Brain pericyte (primary cell): ENCODE measurements around the gene SWSAP1.
"Not testable (repeated sequence)": the region's sequence is repeated elsewhere in the genome, so short reads cannot be mapped to it uniquely, and the experiment has no call there.

Experiments
- DNase-seq: peaks from one replicate; pipeline ENCODE4 v3.0.0-alpha.2; 2012; ENCODE audit warnings: low read depth, low spot score

The SWSAP1 gene

DNA sequence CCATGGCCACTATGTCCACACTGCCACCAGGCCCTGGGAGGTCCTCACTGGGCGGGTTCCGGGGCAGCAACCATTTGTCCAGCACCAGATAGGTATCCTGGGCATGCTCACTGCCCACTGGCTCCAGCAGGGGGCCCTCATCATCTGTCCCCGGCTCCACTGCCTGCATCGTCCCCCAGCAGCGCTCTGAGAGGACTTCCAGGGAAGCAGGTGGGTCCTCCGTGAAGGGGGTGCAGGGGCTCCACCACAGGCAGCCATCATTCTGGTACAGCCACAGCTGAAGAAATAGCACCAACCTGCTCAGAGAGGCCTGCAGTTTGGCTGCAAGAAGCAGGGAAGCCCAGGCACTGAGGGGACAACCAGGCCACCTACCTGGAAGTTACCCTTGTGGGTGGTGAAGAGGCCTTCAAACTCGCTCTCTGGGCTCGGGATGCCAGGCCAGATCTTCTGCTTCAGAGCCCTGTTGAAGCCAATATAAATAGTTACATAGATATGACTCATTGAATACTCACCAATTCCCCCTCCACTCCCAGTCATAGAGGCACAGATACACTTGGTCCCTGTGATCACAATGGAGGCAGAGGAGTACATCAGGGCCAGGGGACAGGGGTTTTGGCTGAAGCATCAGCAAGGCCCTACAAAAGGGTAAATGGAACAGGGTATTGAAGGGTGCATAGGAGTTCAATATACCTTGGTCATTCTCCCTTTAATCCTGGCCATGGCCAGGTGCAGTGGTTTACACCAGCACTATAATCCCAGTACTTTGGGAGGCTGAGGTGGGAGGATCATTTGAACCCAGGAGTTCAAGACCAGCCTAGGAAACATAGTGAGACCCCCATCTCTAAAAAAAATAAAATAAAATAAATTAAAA, 4.1 kb downstream of the SWSAP1 start:
- DNase-seq: no peak

DNA sequence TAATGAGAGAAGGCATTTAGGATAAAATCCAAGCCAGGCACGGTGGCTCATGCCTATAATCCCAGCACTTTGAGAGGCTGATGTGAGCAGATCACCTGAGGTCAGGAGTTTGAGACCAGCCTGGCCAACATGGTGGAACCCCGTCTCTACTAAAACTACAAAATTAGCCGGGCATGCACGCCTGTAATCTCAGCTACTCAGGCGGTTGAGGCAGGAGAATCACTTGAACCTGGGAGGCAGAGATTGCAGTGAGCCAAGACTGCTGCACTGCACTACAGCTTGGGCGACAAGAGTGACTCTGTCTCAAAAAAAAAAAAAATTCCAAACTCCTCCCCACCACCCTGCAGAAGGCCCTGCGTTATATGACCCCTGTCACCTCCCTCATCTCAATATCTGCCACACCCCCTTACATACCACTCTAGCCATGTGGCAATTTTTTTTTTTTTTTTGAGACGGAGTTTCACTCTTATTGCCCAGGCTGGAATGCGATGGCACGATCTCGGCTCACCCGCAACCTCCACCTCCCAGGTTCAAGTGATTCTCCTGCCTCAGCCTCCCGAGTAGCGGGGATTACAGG, 4.9 kb downstream of the SWSAP1 start:
- DNase-seq: not testable (repeated sequence)

DNA sequence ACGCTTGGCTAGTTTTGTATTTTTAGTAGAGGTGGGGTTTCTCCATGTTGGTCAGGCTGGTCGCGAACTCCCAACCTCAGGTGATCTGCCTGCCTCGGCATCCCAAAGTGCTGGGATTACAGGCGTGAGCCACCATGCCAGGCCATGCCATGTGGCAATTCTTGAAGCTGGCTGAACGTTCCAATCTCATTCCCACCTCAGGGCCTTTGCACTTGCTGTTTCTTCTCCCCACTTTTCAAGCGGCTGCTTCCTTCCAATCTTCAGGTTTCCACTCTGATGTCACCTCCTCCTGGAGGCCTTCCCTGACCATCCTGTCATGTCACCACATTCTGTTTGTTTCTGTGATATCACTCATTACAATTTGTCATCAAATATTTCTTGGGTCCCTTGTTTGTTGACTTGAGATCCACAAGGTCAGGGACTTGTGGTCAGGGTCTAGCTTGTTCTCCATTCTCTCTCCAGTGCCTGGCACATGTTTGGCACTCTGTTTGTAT, 5.4 kb downstream of the SWSAP1 start:
- DNase-seq: no peak

DNA sequence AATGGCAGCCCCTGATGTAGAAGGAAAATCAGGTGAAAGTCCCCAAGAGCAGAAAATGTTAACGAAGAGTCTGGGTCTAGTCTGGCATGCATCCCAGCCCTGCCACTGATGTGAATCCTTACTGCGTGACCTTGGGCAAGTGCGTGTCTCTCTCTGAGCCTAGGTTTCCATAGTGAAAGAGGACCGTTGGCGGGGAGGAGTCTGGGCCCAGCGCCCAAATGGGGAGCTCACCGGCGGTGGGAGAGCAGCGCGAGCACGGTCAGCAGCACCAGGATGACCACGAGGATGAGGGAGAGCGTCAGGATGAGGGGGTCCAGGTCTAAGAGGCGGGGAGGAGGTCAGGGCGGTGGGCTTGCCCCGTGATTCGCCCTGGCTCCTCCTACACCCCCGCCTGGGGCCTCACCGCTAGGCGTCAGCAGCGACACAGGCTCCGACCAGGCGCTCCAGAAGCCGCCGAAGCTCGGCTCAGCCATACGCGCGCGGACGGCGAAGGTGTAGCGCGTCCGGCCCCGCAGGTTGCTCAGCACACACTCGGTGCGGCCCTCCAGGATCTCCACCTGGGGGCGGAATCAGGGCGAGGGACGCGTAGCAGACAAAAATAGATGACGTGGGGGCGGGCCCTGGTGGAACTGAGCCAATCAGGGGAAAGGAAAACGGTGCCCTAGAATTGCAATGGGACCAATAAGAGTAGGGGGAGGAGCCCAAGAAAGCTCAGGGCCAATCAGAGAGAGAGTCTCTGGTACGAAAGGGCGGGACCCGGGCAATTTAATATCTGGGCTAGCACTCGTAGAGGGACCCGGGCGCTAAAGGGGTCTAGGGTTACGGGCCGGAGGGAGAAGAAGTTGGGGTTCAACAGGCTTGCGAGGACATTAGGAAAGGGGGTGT, 6.4 kb downstream of the SWSAP1 start:
- DNase-seq: peak; percentile 73

DNA sequence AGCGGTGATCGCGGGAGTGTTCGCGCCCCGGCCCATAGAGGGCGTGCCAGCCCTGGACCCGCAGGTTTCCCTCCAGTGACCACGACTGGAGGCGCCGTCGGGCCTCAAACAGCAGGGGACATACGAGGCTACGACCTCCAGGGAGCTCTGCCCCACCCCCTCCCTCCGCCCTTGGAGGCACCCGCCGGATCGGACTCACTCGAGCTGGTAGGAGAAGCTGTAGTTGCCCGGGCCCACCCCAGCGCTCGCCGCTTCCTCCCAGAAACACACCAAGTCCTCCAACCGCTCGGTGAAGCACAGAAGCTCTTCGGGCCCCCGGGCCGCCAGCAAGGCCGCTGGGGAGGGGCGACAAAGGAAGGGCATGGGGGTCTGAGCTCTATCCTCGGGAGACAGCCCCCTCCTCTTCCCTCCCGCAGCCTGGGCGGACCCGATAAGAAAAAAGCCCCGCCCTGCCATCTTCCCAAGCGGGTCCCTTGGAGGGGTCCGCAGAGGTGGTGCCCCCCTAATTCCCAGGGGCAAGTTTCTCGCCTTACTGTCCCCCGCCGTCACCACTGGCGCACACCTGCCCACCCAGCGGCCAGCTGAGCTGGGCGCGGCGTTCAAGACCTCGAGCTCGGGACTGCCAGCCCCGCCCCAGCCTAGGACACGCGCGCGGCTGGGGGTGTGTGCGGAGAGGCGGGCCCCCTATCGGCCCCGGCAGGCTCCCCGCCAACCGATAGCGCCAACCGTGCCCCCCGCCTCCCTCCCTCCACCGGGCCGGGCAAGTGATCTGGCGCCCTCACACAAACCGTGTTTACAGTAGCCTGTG, 8.6 kb downstream of the SWSAP1 start:
- DNase-seq: no peak

DNA sequence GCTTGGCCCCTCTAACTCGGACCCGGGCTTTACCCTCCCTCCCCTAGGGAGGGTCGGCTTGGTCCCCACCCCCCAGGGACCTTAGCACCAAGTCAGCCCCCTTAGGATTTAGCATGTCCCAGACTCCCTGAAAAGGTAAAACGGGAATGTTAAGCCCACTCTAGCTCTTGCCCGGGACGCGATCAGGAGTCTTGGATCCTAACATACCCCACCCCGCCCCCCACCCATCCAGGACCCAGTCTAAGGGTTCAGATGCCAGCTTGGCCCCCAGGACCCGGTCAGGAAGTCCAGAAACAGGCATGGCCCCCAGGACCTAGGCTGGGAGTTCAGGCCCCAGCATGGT, 9.2 kb downstream of the SWSAP1 start:
- DNase-seq: no peak

DNA sequence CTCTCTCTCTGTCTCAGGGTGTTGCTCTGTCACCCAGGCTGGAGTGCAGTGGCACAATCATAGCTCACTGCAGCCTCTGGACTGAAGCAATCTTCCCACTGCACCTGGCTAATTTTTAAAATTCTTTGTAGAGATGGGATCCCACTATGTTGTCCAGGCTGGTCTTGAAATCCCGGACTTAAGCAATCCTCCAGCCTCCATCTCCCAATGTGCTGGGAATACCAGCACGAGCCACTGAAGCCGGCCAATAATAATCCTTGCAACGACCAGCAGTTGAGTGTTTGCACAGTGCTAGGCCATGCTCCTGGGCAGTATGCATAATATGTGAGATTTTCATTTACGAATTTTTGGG, 10.3 kb downstream of the SWSAP1 start:
- DNase-seq: no peak

DNA sequence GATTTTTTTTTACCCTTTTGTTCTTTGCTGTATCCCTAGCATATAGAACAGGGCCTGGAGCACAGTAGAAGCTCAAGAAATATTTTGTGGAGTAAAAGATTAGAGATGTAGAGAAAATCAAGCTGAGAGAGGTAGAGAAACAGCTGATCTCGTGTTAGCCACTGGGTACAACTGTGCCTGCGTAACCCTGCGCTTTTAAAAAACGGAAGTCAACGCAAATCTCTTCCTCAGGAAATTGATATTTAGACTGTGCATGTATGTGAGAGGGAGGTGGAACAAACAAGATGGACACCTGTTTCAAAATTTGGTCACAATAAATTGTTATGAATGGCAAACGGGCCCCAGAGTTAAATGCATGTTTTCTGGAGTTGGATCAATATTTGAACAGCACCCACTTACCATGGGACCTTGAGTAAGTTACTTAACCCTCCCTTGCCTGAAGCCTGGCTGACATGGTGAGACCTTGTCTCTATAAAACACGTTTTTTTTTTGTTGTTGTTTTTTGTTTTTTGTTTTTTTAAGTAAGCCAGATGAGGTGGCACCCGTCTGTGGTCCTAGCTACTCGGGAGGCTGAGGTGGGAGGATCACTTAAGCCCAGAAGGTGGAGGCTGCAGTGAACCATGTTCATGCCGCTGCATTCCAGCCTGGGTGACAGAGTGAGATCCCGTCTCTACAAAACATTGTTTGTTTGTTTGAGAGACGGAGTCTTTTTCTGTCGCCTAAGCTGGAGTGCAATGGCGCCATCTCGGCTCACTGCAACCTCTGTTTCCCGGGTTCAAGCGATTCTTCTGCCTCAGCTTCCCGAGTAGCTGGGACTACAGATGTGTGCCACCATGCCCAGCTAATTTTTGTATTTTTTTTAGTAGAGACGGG, 12.9 kb downstream of the SWSAP1 start:
- no peak for DNase-seq

DNA sequence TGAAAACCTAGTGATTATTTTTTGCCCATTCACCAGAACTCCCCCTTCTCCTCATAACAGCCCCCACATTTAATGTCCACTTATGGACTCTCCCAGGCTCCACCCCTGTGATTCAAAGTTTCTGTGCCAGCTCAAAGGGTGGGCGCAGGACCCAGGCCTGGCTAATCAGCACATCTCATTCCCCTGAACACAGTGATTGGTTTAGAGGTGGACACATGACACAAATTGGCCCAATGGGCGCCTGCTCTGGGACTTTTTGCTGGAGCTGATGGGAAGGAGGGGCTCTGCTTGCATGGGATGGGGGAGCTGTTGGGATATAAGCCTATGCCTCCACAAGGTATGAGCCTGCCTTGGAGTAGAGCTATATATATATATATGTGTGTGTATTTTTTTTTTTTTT, 15.9 kb downstream of the SWSAP1 start:
- DNase-seq: no peak

DNA sequence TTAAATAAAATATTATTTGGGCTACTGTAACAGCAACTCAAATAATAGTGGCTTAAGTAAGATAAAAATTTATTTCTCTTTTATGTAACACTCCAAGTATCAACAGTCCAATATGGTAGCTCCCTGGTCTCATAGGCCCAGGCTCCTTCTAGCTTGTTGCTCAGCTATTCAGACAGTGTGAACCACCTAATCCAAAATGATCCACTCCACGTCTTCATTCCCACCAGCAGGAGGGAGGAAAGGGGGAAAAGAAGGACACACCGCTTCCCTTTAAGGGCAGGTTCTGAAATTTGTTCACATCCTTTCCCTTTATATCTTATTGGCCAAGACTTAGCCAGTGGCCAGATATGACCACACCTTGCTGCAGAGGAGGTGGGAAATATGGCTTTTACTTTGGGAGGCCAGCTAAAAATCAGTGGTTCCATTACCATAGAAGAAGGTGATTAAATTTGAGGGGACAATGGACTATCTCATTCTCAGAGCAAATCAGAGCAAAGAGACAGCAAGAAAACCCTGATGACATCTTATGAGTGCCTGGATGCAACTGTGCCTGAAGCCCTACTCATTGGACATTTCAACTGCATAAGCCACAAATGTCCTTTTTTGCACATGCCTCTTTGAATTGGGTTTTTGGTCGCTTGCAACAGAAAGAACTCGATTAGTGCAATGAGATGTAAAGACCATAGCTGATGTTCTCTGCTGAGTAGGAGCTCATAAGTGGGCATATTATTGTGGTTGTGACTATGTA, 16.6 kb downstream of the SWSAP1 start:
- DNase-seq: no peak

DNA sequence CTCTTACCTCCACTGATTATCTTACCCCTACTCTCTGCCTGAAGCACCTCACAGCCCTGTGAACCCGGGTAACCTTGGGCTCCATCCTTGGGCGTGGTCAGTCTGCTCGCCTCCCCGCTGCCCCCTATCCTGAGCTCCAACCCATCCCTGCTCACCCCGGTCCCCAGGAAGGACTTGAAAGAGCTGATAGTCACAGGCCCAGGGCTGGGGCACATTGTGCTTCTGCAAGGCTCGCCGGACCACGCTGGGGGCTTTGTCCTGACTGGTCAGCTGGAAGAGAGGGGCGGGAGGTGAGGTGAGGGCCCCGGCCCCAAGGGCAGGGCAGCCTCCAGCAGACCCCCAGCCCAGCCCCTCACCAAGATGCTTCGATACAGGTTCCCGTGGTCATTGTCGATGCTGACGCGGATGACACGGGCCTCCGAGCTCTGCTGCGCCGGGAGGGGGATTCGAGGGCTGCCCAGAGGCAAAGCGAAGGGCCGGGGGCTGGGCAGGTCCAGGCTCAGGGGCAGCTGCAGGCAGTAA, 22.7 kb downstream of the SWSAP1 start:
- no peak for DNase-seq

DNA sequence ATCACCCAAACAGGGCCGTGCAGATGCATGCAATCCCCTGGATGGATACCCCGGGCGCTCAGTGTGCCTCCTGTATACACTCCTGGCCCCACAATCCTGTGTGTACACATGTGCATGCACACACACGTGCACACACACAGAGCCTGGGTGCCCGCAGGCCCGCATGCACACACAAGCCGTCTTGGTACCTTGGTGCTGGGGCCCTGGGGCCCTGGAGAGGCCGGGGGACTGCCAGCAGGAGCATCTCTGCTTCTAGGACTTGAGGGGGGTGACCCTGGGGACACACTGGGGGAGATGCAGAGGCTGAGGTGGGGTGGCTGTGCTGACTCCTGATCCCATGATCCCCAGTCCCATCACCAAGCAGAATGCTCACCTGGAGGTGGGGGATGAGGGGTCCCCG, 25.2 kb downstream of the SWSAP1 start:
- no peak for DNase-seq

DNA sequence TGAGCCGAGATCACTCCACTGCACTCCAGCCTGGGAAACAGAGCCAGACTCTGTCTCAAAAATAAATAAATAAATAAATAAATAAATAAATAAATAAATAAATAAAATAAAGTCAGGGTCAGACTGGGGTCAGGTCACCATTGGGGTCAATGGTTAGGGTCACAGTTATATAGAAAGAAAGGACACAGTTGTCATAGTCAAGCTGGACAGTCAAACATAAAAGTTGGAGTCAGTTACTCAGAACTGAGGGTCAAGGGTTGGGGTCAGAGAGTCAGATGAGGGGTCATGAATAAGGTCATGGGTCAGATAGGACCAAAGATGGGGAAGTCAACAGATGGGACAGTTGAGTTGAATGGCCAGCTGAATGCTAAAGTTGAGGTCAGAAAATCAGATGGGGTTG, 26.3 kb downstream of the SWSAP1 start:
- DNase-seq: no peak

DNA sequence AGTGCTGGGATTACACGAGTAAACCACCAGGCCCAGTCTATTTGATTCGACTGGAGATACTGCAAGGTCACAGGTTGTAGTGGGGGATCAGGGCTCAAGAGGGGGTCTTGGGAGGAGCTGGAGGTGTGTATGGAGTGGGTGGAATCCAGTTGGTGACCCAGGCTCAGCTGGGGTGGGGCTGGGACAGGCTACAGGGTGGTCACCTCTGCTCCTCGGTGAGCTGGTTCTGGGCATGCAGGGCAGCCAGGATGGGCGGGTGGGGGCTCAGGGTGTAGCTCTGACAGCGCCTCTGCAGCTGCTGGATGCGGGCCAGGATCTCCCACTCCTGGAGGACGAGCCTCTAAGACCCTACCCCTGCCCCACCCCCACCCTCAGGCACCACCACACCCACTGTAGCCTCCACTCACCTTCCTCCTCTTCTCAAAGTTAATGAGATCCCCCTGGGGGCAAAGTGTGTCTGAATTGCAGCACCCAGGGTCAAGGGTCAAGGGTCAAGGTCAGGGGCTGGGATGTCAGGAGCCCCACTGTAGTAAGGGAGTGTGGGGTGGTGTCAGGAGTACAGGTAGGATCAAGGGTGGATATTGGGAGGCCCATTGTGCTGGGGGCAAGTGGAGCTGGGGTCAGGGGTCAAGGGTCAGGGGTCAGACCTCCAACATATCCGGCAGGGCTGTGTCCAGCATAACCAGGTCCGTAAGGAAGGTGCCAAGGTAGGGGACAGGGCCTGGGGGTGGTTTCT, 27.5 kb downstream of the SWSAP1 start:
- DNase-seq: no peak

DNA sequence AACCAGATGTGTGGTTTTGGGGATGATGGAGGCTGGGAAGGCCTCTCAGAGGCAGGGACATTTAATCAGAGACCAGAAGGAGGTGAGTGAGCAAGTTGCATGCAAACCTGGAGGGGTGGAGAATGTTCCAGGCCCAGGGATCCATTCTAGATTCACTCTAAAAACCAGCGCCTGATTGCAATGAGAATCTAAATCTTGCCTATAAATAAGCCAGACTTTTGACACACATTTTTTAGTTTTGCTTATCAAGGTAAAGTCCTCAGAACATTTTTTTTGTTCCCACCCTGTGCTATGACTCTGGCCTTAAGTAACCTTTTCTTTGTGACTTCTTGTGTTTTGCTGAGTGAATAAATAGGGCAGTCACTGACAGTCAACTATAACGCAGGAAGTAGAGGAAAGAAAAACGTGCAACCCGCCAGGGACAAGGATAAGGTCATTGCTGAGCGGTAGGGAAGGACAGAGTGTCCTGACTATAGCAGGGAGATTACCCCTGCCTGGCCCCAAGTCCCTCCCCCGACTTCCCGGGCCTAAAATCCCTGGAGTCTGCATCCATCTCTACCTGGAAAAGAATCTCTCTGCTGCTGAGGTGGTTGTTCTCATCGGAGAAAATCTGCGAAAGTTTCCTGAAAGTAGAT, 30.2 kb downstream of the SWSAP1 start:
- DNase-seq: no peak

DNA sequence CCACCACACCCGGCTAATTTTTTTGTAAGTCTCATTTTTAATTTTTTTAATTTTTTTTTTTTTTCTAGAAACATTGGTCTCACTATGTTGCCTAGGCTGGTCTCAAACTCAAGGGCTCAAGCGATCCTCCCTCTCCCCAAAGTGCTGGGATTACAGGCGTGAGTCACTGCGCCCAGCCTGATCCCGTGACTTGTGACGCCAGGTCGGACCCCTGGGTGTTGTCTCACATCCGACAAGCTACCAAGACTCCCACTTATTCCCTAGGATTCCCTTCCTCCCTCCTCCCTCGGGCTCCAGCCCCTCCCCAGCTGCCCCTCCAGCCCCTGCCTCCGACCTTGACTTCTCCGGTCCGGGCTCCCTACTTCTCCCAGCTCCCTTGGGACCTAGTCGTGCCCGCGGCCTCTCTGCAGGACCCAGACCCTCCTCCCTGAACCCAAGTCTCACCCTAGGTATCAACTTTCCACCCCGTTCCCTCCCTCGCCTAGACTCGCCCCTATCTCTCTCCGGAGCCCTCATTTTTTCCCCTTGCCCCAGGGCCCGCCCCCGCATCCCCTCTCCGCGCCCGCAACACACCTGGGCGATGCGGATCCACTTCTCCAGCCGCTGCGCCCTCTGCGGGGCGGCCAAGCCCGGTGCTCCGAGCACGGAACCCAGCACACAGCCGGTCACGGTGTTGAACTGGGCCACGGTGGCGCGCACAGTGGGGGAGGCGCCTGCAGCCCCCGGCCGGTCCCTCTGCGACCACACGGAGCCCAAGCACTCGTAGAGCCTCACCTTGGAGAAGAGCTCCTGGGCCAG, 31.6 kb downstream of the SWSAP1 start:
- DNase-seq: no peak

DNA sequence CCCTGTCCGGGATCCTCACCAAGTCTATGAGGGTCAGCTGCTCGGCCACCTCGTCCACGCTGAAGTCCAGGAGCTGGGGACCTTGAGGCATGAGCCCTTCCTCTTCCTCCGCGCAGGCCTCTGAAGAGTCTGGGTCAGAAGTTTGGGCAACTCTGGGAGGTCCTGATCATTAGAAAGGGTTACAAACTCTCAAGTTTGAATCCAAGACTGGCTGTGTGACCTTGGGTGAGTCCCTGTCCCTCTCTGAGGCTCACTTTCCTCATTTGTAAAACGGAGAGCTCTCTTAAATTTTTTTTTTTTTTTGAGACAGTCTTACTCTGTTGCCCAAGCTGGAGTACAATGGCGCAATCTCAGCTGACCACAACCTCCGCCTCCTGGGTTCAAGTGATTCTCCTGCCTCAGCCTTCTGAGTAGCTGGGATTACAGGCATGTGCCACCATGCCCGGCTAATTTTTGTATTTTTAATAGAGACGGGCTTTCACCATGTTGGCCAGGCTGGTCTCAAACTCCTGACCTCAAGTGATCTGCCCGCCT, 32.3 kb downstream of the SWSAP1 start:
- DNase-seq: not testable (repeated sequence)
